HG02623 (cell line): Measurements from ENCODE around the gene CD40LG.
A peak's percentile ranks its signal among the peaks of the same experiment; 100 is the strongest.

Experiments
- ATAC-seq: cut with Tn5 transposase; IDR thresholded peaks from one replicate; pipeline ENCODE4 v1.9.1; 2021; ENCODE audit warnings: moderate library complexity; ENCODE audit not compliant: unreplicated experiment

Gene CD40LG

GRCh38 chrX:136646602-136647239, 1.2 kb upstream of the CD40LG start:
- ATAC-seq = no peak

GRCh38 chrX:136650811-136651210, 2.9 kb downstream of the CD40LG start:
- ATAC-seq = no peak

GRCh38 chrX:136652822-136653723, 5.1 kb downstream of the CD40LG start:
- ATAC-seq = no peak

GRCh38 chrX:136656361-136656964, 8.5 kb downstream of the CD40LG start:
- no peak for ATAC-seq

- ATAC-seq = no peak
These were observed 10.2 kb downstream of the CD40LG start for GRCh38 chrX:136658151-136658550.

- no peak for ATAC-seq
These were observed 11.2 kb downstream of the CD40LG start for GRCh38 chrX:136659174-136659573.

GRCh38 chrX:136660896-136661295, 12.9 kb downstream of the CD40LG start:
- ATAC-seq = no peak

GRCh38 chrX:136662104-136662503, 14.1 kb downstream of the CD40LG start:
- ATAC-seq = no peak

- ATAC-seq = no peak
These were observed 15.0 kb downstream of the CD40LG start for GRCh38 chrX:136662976-136663375.

- peak; percentile 70 for ATAC-seq
These were observed 17.4 kb downstream of the CD40LG start for GRCh38 chrX:136665258-136665900.

GRCh38 chrX:136666088-136666487, 18.1 kb downstream of the CD40LG start:
- peak; percentile 47 for ATAC-seq

GRCh38 chrX:136667446-136668168, 19.6 kb downstream of the CD40LG start:
- ATAC-seq = no peak

GRCh38 chrX:136671006-136671610, 23.1 kb downstream of the CD40LG start:
- ATAC-seq = no peak

GRCh38 chrX:136674270-136674985, 26.5 kb downstream of the CD40LG start:
- ATAC-seq = no peak

GRCh38 chrX:136679531-136679930, 31.6 kb downstream of the CD40LG start:
- no peak for ATAC-seq

GRCh38 chrX:136684120-136684519, 36.2 kb downstream of the CD40LG start:
- no peak for ATAC-seq

GRCh38 chrX:136687457-136687856, 39.5 kb downstream of the CD40LG start:
- ATAC-seq = no peak

- ATAC-seq = no peak
These were observed 41.5 kb downstream of the CD40LG start for GRCh38 chrX:136689436-136689835.

GRCh38 chrX:136691028-136691809, 43.3 kb downstream of the CD40LG start:
- ATAC-seq = no peak
